ENCODE results near the gene EVX1.

The EVX1 gene

GRCh38 chr7:27250557-27251070 is 8.0 kb downstream of the EVX1 start:
- DNase-seq: no peak

GRCh38 chr7:27251136-27251651 is 8.6 kb downstream of the EVX1 start:
- DNase-seq: no peak

GRCh38 chr7:27251652-27252590 is 9.3 kb downstream of the EVX1 start:
- DNase-seq: no peak

GRCh38 chr7:27254625-27255024 is 12.0 kb downstream of the EVX1 start:
- no peak for DNase-seq

GRCh38 chr7:27260211-27260610 is 17.6 kb downstream of the EVX1 start:
- DNase-seq: no peak

GRCh38 chr7:27262121-27262520 is 19.5 kb downstream of the EVX1 start:
- no peak for DNase-seq

GRCh38 chr7:27263781-27264180 is 21.2 kb downstream of the EVX1 start:
- DNase-seq: no peak

GRCh38 chr7:27269455-27269854 is 26.9 kb downstream of the EVX1 start:
- no peak for DNase-seq

- no peak for DNase-seq
Observed at GRCh38 chr7:27271384-27271783, 28.8 kb downstream of the EVX1 start.

GRCh38 chr7:27277628-27278027 is 35.0 kb downstream of the EVX1 start:
- DNase-seq: no peak

- DNase-seq: no peak
Observed at GRCh38 chr7:27283558-27283957, 41.0 kb downstream of the EVX1 start.

GRCh38 chr7:27295236-27295635 is 52.6 kb downstream of the EVX1 start:
- no peak for DNase-seq

- no peak for DNase-seq
Observed at GRCh38 chr7:27297356-27297755, 54.8 kb downstream of the EVX1 start.
